OCI-LY7 (cell line): ENCODE data around the gene ENOX1. TPM values are rescaled to one million over a fixed set of nuclear protein-coding genes. Genes with fewer than 3 reads are reported as not detected.

Experiments
- BruUV-seq: library from RNA; stranded (reverse); fragments of 400-500 nt; replicated peaks from 2 replicates; lab custom pipeline; 2021; lab: Mats Ljungman, UMichigan
- CTCF ChIA-PET: fragments of 300-600 bp; sonication (Branson Sonifier 250); formaldehyde crosslinking; loops from one replicate; lab custom pipeline; 2022; ENCODE audit warnings: antibody characterized with exemption; ENCODE audit not compliant: unreplicated experiment; lab: Charles Lee
- POLR2A ChIA-PET: fragments of 300-600 bp; sonication (Branson Sonifier 250); formaldehyde crosslinking; loops from one replicate; lab custom pipeline; 2022; ENCODE audit warnings: antibody characterized with exemption; lab: Charles Lee
- DNase-seq: peaks from one replicate; pipeline ENCODE4 v3.0.0-alpha.2; 2015; ENCODE audit warnings: low spot score
- H2AFZ ChIP-seq: fragments of 200-600 bp; sonication (generic), shearing (Covaris generic); 2 replicates; pipeline ENCODE4 v1.6.1; 2014; ENCODE audit warnings: mild to moderate bottlenecking, antibody characterized with exemption, low read length, moderate library complexity
- H3K27ac ChIP-seq: fragments of 200-600 bp; sonication (generic); 2 replicates; pipeline ENCODE4 v1.5.1; 2014; ENCODE audit warnings: mixed run types, low read depth, mild to moderate bottlenecking, moderate library complexity, low read length, inconsistent platforms; ENCODE audit not compliant: poor library complexity, severe bottlenecking
- H3K36me3 ChIP-seq: fragments of 200-600 bp; sonication (generic); 2 replicates; pipeline ENCODE4 v1.6.1; 2014; ENCODE audit warnings: mild to moderate bottlenecking, antibody characterized with exemption, low read length, moderate library complexity, mixed read lengths; ENCODE audit not compliant: insufficient read depth
- H3K4me1 ChIP-seq: fragments of 200-600 bp; sonication (generic); 2 replicates; pipeline ENCODE4 v1.5.1; 2014; ENCODE audit warnings: mild to moderate bottlenecking, low read length; ENCODE audit not compliant: insufficient read depth, poor library complexity, severe bottlenecking
- H3K4me2 ChIP-seq: fragments of 200-600 bp; sonication (generic); 2 replicates; pipeline ENCODE4 v1.6.1; 2014; ENCODE audit warnings: mild to moderate bottlenecking, low read length
- H3K4me3 ChIP-seq: fragments of 200-600 bp; sonication (generic); 2 replicates; pipeline ENCODE4 v1.5.1; 2014; ENCODE audit warnings: mild to moderate bottlenecking, low read depth, low read length; ENCODE audit not compliant: poor library complexity, severe bottlenecking
- H3K79me2 ChIP-seq: fragments of 200-600 bp; sonication (generic); 2 replicates; pipeline ENCODE4 v1.6.1; 2016; ENCODE audit warnings: low read depth, mild to moderate bottlenecking, low read length, moderate library complexity, mixed read lengths; ENCODE audit not compliant: insufficient read depth
- H3K9me2 ChIP-seq: fragments of 200-600 bp; sonication (generic); 2 replicates; pipeline ENCODE4 v1.6.1; 2016; ENCODE audit warnings: mild to moderate bottlenecking, low read length, mixed read lengths; ENCODE audit not compliant: insufficient read depth
- H3K9me3 ChIP-seq: fragments of 200-600 bp; sonication (generic); 2 replicates; pipeline ENCODE4 v1.6.1; 2014; ENCODE audit warnings: mild to moderate bottlenecking, mixed run types, low read length, mixed read lengths
- H4K20me1 ChIP-seq: fragments of 200-600 bp; sonication (generic); 2 replicates; pipeline ENCODE4 v1.6.1; 2014; ENCODE audit warnings: mild to moderate bottlenecking, antibody characterized with exemption, low read length, moderate library complexity, mixed read lengths; ENCODE audit not compliant: insufficient read depth
- CTCF ChIP-seq: fragments of 200-600 bp; sonication (generic); conservative IDR thresholded peaks from 2 replicates; pipeline ENCODE4 v1.5.1; 2014; ENCODE audit warnings: mild to moderate bottlenecking, antibody characterized with exemption, low read length, moderate library complexity, mixed read lengths
- EZH2phosphoT487 ChIP-seq: fragments of 200-600 bp; sonication (generic); IDR thresholded peaks from 2 replicates; pipeline ENCODE4 v1.6.1; 2018; ENCODE audit warnings: low read depth, borderline replicate concordance, mild to moderate bottlenecking, mixed run types, antibody characterized with exemption, low read length, moderate library complexity, mixed read lengths
- intact Hi-C: fragments of 100-400 bp; cut with micrococcal nuclease; formaldehyde crosslinking; loops from one replicate; pipeline ENCODE4 v1.10.0; 2022; ENCODE audit not compliant: unreplicated experiment
- total RNA-seq, 2 experiments: library from RNA; depleted of rRNA in 1 of 2; stranded (reverse); fragments of >200 nt in 1 of 2; shearing (Covaris generic) in 1 of 2; gene quantifications; 2 replicates each; pipeline ENCODE4 v1.2.3, GENCODE V29; 2014 to 2022

ENOX1 gene
- total RNA-seq, 2 experiments from 2014 or later: 0.03 TPM; not detected in 1

- no peaks in the 10 kb centered on the region for H3K9me3 ChIP-seq
- H2AFZ ChIP-seq: no peak overlapping the region
- BruUV-seq: no TSS peak
- no peak overlapping the region for H3K4me3 ChIP-seq
- TF ChIP-seq EZH2phosphoT487 (no peak), CTCF (no peak)
- intact Hi-C loops: no loop called here
- H3K36me3 ChIP-seq: no peaks in the 10 kb centered on the region
- ChIA-PET CTCF (no interaction called here), POLR2A (no interaction called here)
- DNase-seq: no peak
- H3K27ac ChIP-seq: no peak overlapping the region
- H3K4me1 ChIP-seq: no peaks in the 10 kb centered on the region
- H3K79me2 ChIP-seq: no peaks in the 10 kb centered on the region
- no peak overlapping the region for H3K4me2 ChIP-seq
- H3K9me2 ChIP-seq: no peaks in the 10 kb centered on the region
- no peaks in the 10 kb centered on the region for H4K20me1 ChIP-seq
Measured at GRCh38 chr13:43561081-43561480, 225.7 kb downstream of the ENOX1 start.

GRCh38 chr13:43558939-43559338, 227.8 kb downstream of the ENOX1 start:
- Histone ChIP-seq H3K4me2 (no peak overlapping the region), H4K20me1 (no peaks in the 10 kb centered on the region), H3K36me3 (no peaks in the 10 kb centered on the region), H3K79me2 (no peaks in the 10 kb centered on the region), H3K4me1 (no peaks in the 10 kb centered on the region), H3K9me2 (no peaks in the 10 kb centered on the region), H3K9me3 (no peaks in the 10 kb centered on the region), H2AFZ (no peak overlapping the region), H3K4me3 (no peak overlapping the region), H3K27ac (no peak overlapping the region)
- TF ChIP-seq CTCF (no peak), EZH2phosphoT487 (no peak)
- intact Hi-C loops: no loop called here
- BruUV-seq: no TSS peak
- POLR2A ChIA-PET: no interaction called here
- CTCF ChIA-PET: no interaction called here
- DNase-seq: no peak

- Histone ChIP-seq H3K36me3 (no peaks in the 10 kb centered on the region), H3K4me1 (no peaks in the 10 kb centered on the region), H3K9me3 (no peaks in the 10 kb centered on the region), H4K20me1 (no peaks in the 10 kb centered on the region), H3K9me2 (no peaks in the 10 kb centered on the region), H3K4me2 (no peak overlapping the region), H3K4me3 (no peak overlapping the region), H3K27ac (no peak overlapping the region), H2AFZ (no peak overlapping the region), H3K79me2 (no peaks in the 10 kb centered on the region)
- ChIA-PET CTCF (no interaction called here), POLR2A (interaction anchor here (2.0 kb wide), 1 partner anchor 182 kb away, joined by 5 read pairs; no protein-coding TSS in a partner anchor)
- intact Hi-C loops: no loop called here
- DNase-seq: no peak
- TF ChIP-seq CTCF: no peak
- no TSS peak for BruUV-seq
Measured at GRCh38 chr13:43558326-43558725, 228.4 kb downstream of the ENOX1 start.
